H1 (cell line): ENCODE results near the gene SMCO1. TPM values are rescaled to one million over a fixed set of nuclear protein-coding genes. Genes with fewer than 3 reads are reported as not detected.

Source experiments
- CBX5 ChIP-seq: fragments of 300-800, 300-1000 bp; sonication (generic); IDR thresholded peaks from 2 replicates; pipeline ENCODE4 v1.7.1; 2016; ENCODE audit warnings: antibody characterized with exemption, low read length, low read depth
- CEBPB ChIP-seq: IDR thresholded peaks from 2 replicates; pipeline ENCODE4 v1.6.1; 2012; ENCODE audit warnings: low read depth, low read length
- CREB1 ChIP-seq: IDR thresholded peaks from 2 replicates; pipeline ENCODE4 v1.6.1; 2012; ENCODE audit warnings: inconsistent platforms
- HDAC6 ChIP-seq: IDR thresholded peaks from one replicate; pipeline ENCODE4 v1.7.1; 2012; ENCODE audit warnings: low read depth, mild to moderate bottlenecking, inconsistent platforms, low read length, moderate library complexity
- POLR2AphosphoS5 ChIP-seq: IDR thresholded peaks from 2 replicates; pipeline ENCODE4 v1.6.1; 2011; ENCODE audit warnings: low read depth, low read length
- SP1 ChIP-seq: IDR thresholded peaks from 2 replicates; pipeline ENCODE4 v1.6.1; 2011; ENCODE audit warnings: low read depth, low read length
- polyA plus RNA-seq, 7 experiments: library from polyadenylated mRNA; depleted of rRNA in 3 of 7; stranded (reverse) in 5 of 7; unstranded in 2 of 7; fragments of >200 nt in 5 of 7; fragments of 200-250 nt in 2 of 7; gene quantifications; 1 replicate in 5 of 7; 2 replicates in 1 of 7; 4 replicates in 1 of 7; pipeline versions ENCODE4 v1.2.1 to v1.2.3, GENCODE V29; 2011 to 2013; ENCODE audit warnings: missing spikeins in 2 of 7, mixed read lengths in 2 of 7
- total RNA-seq: library from RNA; stranded (reverse); fragmentation: NEBNext Ultra II Directional; extraction: Animal tissue kit (Norgen Biotek cat#: 25700); gene quantifications from 2 replicates; pipeline ENCODE4 v1.2.1, GENCODE V29; 2021
- TF ChIP-seq, protein P1 (sequence below), 3 experiments: IDR thresholded peaks; 1 replicate in 2 of 3; 2 replicates in 1 of 3; pipeline versions ENCODE4 v1.5.1 to v1.6.1; 2011; ENCODE audit warnings: low read length in 3 of 3, mild to moderate bottlenecking in 3 of 3, inconsistent platforms in 2 of 3, low read depth in 1 of 3, moderate library complexity in 1 of 3; ENCODE audit not compliant: insufficient read depth in 1 of 3; ENCODE audit errors: control extremely low read depth in 1 of 3

The SMCO1 gene
- total and polyA plus RNA-seq, 2 of the 8 experiments (the other 6 are each of a cell fraction or from before 2014, with no cell fraction given): 0.03 TPM; not detected in 1

DNA sequence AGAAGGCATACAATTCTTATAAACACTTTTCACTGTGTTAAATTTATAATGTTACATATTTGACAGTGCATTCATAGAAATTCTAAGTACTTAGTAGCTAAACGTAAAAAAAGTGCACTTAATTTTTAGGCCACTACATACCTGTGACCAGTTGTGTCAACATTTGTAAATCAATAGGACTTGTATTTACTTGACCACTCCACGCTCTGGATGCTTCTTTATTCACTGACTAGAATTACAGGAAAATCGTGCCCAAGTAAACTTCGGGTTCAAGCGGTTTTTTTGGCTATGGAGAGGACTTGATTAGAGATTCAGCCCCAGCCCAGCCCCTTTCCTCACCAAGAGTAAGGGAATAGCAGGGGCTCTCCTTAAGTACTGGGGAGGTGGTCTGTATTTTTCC, 31.4 kb upstream of the SMCO1 start (continued):
- TF ChIP-seq, protein P1, sequence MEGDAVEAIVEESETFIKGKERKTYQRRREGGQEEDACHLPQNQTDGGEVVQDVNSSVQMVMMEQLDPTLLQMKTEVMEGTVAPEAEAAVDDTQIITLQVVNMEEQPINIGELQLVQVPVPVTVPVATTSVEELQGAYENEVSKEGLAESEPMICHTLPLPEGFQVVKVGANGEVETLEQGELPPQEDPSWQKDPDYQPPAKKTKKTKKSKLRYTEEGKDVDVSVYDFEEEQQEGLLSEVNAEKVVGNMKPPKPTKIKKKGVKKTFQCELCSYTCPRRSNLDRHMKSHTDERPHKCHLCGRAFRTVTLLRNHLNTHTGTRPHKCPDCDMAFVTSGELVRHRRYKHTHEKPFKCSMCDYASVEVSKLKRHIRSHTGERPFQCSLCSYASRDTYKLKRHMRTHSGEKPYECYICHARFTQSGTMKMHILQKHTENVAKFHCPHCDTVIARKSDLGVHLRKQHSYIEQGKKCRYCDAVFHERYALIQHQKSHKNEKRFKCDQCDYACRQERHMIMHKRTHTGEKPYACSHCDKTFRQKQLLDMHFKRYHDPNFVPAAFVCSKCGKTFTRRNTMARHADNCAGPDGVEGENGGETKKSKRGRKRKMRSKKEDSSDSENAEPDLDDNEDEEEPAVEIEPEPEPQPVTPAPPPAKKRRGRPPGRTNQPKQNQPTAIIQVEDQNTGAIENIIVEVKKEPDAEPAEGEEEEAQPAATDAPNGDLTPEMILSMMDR (IDR thresholded peaks at IDR 0.05; ENCODE audit: control extremely low read depth in 1 of 3, insufficient read depth in 1 of 3, low read depth in 1 of 3, low read length in 3 of 3): no peak
- TF ChIP-seq CEBPB (no peak), HDAC6 (no peak), SP1 (no peak), POLR2AphosphoS5 (no peak), CREB1 (no peak), CBX5 (no peak)
